ENCODE data around the gene EPG5. TPM values are rescaled to one million over a fixed set of nuclear protein-coding genes. Genes with fewer than 3 reads are reported as not detected.
"Not testable (repeated sequence)": the region's sequence is repeated elsewhere in the genome, so short reads cannot be mapped to it uniquely, and the experiment has no call there.

The EPG5 gene
- total RNA-seq, 1 donor: 94.8 TPM

DNA sequence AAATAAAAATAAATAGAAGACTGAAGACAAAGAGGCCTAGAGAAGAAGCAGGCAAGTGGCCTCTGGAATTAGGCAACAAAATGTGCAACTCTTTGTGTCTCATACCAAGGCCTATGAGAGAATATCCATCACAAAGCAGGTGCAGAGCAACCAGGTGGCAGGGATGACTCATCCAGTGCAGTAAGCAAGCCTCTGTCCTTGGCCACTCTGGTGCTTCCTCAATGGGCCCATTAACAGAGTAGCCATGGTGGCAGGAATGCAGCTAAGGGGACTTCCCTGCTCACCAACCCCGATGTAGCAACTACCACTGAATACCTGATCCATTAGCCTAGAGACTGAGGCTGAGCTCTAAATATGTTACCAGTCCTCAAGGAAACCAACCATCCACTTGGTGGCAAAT is 11.0 kb upstream of the EPG5 start:
- Histone ChIP-seq H3K27ac (ENCODE audit: low read depth, low read length) (no peak overlapping the region), H3K4me1 (ENCODE audit: insufficient read depth, low read length) (peaks cover 10% of the 10 kb centered on the region), H2AFZ (ENCODE audit: low read length) (no peak overlapping the region), H3K36me3 (ENCODE audit: insufficient read depth, low read length) (no peaks in the 10 kb centered on the region), H4K20me1 (ENCODE audit: insufficient read depth, low read length) (no peaks in the 10 kb centered on the region), H3K79me2 (ENCODE audit: insufficient read depth, low read length) (no peaks in the 10 kb centered on the region), H3K4me3 (ENCODE audit: insufficient read depth, low read length) (no peak overlapping the region), H3K27me3 (ENCODE audit: insufficient read depth, low read length) (no peaks in the 10 kb centered on the region), H3K4me2 (ENCODE audit: insufficient read depth, low read length) (no peak overlapping the region), H3K9me3 (ENCODE audit: low read depth, low read length) (no peaks in the 10 kb centered on the region)
- no peak for DNase-seq (ENCODE audit: insufficient read length, low spot score, missing footprints)
- TF ChIP-seq, protein P1, sequence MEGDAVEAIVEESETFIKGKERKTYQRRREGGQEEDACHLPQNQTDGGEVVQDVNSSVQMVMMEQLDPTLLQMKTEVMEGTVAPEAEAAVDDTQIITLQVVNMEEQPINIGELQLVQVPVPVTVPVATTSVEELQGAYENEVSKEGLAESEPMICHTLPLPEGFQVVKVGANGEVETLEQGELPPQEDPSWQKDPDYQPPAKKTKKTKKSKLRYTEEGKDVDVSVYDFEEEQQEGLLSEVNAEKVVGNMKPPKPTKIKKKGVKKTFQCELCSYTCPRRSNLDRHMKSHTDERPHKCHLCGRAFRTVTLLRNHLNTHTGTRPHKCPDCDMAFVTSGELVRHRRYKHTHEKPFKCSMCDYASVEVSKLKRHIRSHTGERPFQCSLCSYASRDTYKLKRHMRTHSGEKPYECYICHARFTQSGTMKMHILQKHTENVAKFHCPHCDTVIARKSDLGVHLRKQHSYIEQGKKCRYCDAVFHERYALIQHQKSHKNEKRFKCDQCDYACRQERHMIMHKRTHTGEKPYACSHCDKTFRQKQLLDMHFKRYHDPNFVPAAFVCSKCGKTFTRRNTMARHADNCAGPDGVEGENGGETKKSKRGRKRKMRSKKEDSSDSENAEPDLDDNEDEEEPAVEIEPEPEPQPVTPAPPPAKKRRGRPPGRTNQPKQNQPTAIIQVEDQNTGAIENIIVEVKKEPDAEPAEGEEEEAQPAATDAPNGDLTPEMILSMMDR (IDR thresholded peaks at IDR 0.05; ENCODE audit: extremely low read depth, low read depth, low read length): no peak

DNA sequence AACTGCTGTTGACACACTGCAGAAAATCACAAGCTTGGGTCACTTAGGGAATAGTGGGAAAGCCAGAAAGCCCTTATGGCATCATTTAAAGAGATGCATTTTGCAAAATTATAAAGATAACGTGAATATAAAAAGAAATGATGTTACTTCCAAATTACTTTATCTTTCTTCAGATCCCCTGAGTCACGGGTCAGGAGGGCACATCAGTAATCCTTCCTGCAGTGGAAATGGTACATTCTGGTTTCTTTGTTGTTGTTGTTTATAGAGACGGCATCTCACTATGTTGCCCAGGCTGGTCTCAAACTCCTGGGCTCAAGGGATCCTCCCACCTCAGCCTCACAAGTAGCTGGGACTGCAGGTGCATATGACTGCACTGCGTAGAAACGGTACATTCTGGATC is 9.8 kb upstream of the EPG5 start:
- H3K36me3 ChIP-seq (ENCODE audit: insufficient read depth, low read length): no peaks in the 10 kb centered on the region
- H3K79me2 ChIP-seq (ENCODE audit: insufficient read depth, low read length): no peaks in the 10 kb centered on the region
- H4K20me1 ChIP-seq (ENCODE audit: insufficient read depth, low read length): no peaks in the 10 kb centered on the region
- no peak overlapping the region for H2AFZ ChIP-seq (ENCODE audit: low read length)
- no peak overlapping the region for H3K4me2 ChIP-seq (ENCODE audit: insufficient read depth, low read length)
- TF ChIP-seq, protein P1 (IDR thresholded peaks at IDR 0.05; ENCODE audit: extremely low read depth, low read depth, low read length): no peak
- DNase-seq (ENCODE audit: insufficient read length, low spot score, missing footprints): no peak
- no peaks in the 10 kb centered on the region for H3K9me3 ChIP-seq (ENCODE audit: low read depth, low read length)
- no peak overlapping the region for H3K4me3 ChIP-seq (ENCODE audit: insufficient read depth, low read length)
- peaks cover 10% of the 10 kb centered on the region for H3K4me1 ChIP-seq (ENCODE audit: insufficient read depth, low read length)
- H3K27me3 ChIP-seq (ENCODE audit: insufficient read depth, low read length): no peaks in the 10 kb centered on the region
- no peak overlapping the region for H3K27ac ChIP-seq (ENCODE audit: low read depth, low read length)

DNA sequence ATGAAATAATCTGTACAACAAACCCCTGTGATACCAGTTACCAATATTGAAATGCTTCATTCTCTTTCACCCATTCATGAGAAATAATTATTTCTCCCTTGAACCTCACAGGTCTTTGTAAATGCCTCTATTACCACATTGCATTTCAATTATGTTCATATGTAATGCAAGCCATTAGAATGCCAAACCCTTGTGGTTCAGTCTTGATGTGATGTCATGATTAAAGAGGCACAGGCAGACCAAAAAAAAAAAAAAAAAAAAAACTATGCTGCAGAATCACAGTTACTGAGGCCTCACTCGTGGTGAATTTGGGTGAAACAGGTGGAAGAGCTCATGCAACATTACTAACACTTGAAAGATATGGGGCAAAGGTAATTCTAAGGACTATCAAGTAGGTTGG is 9.4 kb upstream of the EPG5 start:
- peaks cover 10% of the 10 kb centered on the region for H3K4me1 ChIP-seq (ENCODE audit: insufficient read depth, low read length)
- TF ChIP-seq, protein P1 (IDR thresholded peaks at IDR 0.05; ENCODE audit: extremely low read depth, low read depth, low read length): no peak
- no peaks in the 10 kb centered on the region for H3K36me3 ChIP-seq (ENCODE audit: insufficient read depth, low read length)
- no peak overlapping the region for H3K27ac ChIP-seq (ENCODE audit: low read depth, low read length)
- DNase-seq (ENCODE audit: insufficient read length, low spot score, missing footprints): no peak
- no peak overlapping the region for H2AFZ ChIP-seq (ENCODE audit: low read length)
- H3K4me2 ChIP-seq (ENCODE audit: insufficient read depth, low read length): no peak overlapping the region
- no peaks in the 10 kb centered on the region for H3K79me2 ChIP-seq (ENCODE audit: insufficient read depth, low read length)
- no peaks in the 10 kb centered on the region for H3K9me3 ChIP-seq (ENCODE audit: low read depth, low read length)
- H4K20me1 ChIP-seq (ENCODE audit: insufficient read depth, low read length): no peaks in the 10 kb centered on the region
- H3K27me3 ChIP-seq (ENCODE audit: insufficient read depth, low read length): no peaks in the 10 kb centered on the region
- no peak overlapping the region for H3K4me3 ChIP-seq (ENCODE audit: insufficient read depth, low read length)

DNA sequence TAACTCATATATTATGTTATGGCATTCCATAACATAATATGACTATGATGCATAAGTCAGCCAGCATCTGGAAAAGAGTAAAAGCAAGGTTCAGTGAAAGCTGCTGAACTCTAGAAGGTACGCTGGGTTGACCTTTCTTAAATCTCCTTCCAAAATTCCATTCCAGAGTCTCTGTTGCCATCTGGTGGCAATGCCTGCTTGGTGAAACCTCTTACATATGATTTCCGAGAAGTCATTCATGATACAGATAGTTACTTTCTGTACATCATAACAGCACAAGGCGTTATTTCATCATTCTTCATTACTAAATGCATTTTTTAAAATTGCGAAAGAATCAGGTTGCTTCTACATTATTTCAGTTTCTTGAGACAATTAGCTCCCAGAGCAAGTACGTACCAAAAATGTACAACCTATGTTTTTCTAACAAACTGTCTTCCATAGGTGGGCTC is 7.0 kb upstream of the EPG5 start:
- H2AFZ ChIP-seq (ENCODE audit: low read length): peak overlapping the region; percentile 6
- no peaks in the 10 kb centered on the region for H4K20me1 ChIP-seq (ENCODE audit: insufficient read depth, low read length)
- no peaks in the 10 kb centered on the region for H3K36me3 ChIP-seq (ENCODE audit: insufficient read depth, low read length)
- H3K4me2 ChIP-seq (ENCODE audit: insufficient read depth, low read length): peak overlapping the region; percentile 63
- H3K9me3 ChIP-seq (ENCODE audit: low read depth, low read length): no peaks in the 10 kb centered on the region
- TF ChIP-seq, protein P1 (IDR thresholded peaks at IDR 0.05; ENCODE audit: extremely low read depth, low read depth, low read length): peak; percentile 87
- peak overlapping the region; percentile 43 for H3K4me3 ChIP-seq (ENCODE audit: insufficient read depth, low read length)
- peaks cover 10% of the 10 kb centered on the region for H3K4me1 ChIP-seq (ENCODE audit: insufficient read depth, low read length)
- H3K27ac ChIP-seq (ENCODE audit: low read depth, low read length): peak overlapping the region; percentile 32
- no peaks in the 10 kb centered on the region for H3K79me2 ChIP-seq (ENCODE audit: insufficient read depth, low read length)
- H3K27me3 ChIP-seq (ENCODE audit: insufficient read depth, low read length): no peaks in the 10 kb centered on the region
- DNase-seq (ENCODE audit: insufficient read length, low spot score, missing footprints): peak; percentile 86

DNA sequence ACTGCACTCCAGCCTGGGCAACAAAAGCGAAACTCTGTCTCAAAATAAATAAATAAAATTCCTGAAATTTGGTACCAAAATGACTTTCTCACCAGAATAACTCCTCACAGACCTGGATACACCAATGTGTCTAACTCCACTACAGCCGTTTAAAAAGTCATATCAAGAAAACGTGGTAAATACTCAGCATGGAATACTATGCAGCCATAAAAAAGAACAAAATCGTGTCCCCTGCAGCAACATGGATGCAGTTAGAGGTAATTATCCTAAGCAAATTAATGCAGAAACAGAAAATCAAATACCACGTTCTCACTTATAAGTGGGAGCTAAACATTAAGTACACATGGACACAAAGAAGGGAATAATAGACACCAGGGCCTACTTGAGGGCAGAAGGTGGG is 2.2 kb downstream of the EPG5 start:
- peak overlapping the region; percentile 79 for H3K4me2 ChIP-seq (ENCODE audit: insufficient read depth, low read length)
- H2AFZ ChIP-seq (ENCODE audit: low read length); H3K27me3 ChIP-seq (ENCODE audit: insufficient read depth, low read length); DNase-seq (ENCODE audit: insufficient read length, low spot score, missing footprints); H3K9me3 ChIP-seq (ENCODE audit: low read depth, low read length); H4K20me1 ChIP-seq (ENCODE audit: insufficient read depth, low read length): not testable (repeated sequence)
- peaks cover 58% of the 10 kb centered on the region for H3K79me2 ChIP-seq (ENCODE audit: insufficient read depth, low read length)
- peaks cover 49% of the 10 kb centered on the region for H3K4me1 ChIP-seq (ENCODE audit: insufficient read depth, low read length)
- peaks cover 19% of the 10 kb centered on the region for H3K36me3 ChIP-seq (ENCODE audit: insufficient read depth, low read length)
- H3K27ac ChIP-seq (ENCODE audit: low read depth, low read length): peak overlapping the region; percentile 59
- H3K4me3 ChIP-seq (ENCODE audit: insufficient read depth, low read length): peak overlapping the region; percentile 7
